NCI-H2107 treated with DMSO at 0.1 percent for 48 hours (cell line): Measurements from ENCODE around the gene PTPN7.
"Not testable (repeated sequence)": the region's sequence is repeated elsewhere in the genome, so short reads cannot be mapped to it uniquely, and the experiment has no call there.

Experiments used
- DNase-seq: peaks from one replicate; lab custom pipeline; 2025; ENCODE audit not compliant: unreplicated experiment; lab: John Stamatoyannopoulos, UW

Gene PTPN7

DNA sequence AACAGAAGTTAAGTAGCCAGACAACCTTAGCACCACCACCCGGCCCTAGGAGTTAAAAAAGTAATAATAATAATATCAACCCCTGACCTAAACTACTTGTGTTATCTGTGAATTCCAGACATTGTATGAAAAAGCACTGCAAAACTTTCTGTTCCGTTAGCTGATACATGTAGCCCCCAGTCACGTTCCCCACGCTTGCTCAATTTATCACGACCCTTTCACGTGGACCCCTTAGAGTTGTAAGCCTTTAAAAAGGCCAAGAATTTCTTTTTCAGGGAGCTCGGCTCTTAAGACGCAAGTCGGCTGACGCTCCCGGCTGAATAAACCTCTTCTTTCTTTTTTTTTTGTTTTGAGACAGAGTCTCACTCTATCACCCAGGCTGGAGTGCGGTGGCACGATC, 6.7 kb upstream of the PTPN7 start:
- DNase-seq: not testable (repeated sequence)

DNA sequence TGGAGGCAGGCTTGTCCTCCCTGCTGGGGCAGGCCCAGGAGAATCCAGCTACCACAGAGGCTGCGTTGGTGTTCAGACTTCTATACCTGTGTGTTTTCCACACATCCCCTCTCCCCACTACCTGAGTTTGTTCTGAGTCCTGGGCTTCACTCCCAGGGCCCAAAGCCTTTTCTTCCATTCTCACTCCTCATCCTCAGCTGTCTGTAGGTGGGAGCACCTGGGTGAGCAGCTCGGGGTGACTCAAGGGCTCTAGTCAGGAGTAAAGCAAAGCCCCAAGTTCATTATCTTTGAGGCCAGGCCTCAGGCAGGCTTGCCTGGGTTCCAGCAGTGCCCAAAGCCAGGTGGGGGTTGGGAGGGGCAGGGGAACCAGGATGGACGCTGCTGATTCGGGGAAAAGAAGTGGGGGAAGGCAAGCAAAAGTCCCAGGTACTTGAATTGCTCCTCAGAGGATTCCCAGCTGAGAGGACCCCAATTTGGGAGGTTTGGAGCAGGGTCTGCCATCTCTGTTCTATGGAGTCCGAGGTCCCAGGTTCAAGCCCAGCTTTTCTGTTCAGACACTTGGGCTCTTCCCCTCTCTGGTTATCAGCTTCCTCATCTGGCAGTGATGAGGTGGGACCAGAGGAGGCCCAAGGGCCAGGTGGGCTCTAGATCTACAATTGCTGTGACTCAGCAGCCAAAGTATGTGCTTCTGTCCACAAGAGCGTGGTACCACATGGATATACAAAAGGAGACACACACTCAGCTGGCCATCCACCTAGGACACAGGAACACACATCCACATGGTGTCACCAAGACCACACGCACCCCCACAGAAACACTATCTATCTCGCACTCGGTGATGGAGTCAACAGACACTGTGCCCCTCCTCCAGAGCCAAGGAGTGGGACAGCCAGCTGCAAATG, 5.8 kb upstream of the PTPN7 start:
- DNase-seq: no peak

DNA sequence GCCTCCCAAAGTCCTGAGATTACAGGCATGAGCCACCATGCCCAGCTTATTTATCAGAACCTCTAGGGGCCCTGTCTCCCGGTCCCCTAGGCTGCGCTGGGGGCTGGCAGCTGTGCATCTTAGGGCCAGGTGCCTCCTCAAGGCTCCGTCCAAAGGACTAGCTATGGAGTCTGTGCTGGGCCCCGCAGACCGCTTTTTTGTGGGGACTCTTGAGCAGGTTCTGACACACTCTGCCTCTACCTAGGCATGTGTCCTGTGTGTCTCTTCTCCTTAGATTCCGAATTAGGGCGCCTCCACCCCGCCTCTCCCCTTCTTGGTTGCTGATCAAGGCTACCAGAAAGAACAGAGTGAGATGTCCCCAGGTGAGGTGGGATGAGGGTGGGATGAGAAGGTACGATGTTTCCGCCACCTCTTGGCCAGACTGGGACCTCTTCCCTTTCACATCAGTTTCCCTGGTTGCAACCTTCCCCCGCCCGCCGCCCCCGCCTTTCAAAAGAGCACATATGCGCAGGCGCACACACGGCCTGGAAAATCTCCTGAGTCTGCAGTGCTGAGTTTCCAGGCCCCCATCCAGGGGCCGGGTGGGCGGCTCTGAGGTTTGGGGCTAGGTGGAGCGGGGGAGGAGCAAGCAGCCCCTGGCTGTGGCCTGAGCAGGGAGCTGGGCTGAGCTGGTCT, 5.0 kb upstream of the PTPN7 start:
- no peak for DNase-seq

DNA sequence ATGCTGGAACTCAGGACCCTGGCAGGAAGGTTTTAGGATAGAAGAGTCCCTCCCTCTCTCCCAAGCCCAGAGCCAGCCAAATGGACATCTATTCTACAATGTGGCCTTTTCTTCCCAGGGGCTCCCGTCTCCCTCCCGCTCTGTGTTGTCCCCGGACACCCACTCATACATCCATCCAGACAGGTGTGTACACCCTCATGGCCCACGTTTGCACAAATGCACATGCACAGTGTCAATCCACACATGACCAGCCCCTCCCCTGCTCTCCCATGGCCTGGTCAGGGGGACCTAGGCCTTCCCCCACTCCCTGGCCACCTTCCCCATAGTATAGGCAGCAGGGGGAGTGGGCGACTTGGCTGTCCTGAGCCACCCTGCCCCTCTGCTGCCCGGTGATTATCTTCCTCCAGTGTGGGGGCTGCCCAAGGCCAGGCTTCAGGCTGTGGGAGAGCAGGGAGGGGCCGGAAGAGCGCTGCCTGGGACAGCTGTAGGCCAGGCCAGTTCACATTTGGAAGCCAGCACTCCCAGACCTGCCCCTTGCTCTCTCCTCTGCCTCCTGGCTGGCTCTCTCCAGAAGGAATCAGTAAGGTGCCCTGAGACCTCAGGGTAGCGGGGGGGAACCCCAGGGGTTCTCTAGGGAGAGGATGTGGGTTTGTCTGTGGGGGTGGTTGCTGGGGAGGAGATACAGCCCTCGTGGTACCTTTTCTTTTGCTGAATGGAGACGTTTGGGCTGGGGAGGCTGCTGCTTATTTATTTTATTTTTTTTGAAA, 4.1 kb upstream of the PTPN7 start:
- no peak for DNase-seq

DNA sequence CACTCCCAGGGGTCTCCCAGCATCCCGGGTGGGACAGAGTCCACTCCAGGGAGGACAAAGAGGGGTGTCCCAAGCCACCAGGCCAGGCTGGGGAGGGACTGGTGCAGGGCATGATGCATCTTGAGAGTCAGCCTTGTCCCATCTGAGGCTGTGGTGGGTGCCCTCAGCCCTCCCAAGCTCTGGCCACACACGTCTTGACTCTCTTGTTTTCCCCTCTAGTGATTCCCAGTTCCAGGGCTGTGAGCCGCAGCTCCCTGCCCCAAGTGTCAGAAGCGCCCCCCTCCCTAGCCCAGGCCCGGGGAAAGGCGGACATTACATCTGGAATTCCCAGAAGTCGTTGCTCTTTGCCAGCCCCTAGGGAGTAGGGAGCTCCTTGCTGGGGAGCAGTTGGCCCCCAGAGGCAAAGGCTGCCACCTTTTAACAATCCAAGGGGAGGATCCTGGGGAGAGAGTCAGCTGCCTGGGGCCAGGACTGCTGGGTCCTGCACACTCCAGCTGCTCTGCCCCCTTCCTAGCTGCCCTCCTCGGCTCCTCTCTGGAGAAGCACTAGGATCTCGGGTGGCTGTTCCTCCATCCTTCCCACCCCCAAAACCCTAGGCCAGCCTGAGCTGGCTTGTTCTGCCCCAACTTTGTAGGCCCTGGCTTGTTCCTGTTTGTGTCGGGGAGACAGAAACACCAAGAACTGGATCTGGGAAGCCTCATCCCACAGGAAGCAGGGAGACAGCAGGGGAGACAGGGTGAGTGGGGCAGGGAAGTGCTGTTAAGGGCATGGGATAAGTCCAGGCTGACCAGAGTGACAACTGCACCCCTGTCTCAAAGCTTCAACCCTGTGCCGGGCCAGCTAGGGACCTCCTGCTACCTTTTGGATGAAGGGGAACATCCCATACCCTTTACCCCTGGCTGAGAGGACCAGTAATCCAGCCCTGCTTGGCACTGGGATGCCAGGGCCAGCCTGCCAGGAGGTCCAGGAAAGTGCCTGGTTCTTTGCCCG, 3.2 kb upstream of the PTPN7 start:
- DNase-seq: no peak

- no peak for DNase-seq
Observed at GRCh38 chr1:202162418-202163280, 2.2 kb upstream of the PTPN7 start.

DNA sequence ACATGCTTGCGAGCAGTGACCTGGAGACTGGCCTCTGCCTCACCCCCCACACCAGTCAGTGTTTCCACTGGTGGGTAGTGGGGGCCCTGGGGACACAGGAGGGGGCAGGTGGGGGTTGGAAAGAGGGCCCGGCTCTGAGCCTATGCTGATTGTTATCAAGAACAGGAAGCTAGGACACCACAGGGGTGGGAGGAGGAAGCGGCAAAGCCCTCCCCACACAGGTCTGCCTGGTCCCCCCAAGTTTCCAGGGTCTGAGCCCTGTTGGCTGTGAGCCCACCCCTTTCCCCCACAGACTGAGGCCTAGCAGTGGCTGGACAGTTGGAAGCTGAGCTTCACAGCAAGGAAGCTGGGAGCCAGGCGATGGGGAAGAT, 1.6 kb upstream of the PTPN7 start:
- DNase-seq: no peak

DNA sequence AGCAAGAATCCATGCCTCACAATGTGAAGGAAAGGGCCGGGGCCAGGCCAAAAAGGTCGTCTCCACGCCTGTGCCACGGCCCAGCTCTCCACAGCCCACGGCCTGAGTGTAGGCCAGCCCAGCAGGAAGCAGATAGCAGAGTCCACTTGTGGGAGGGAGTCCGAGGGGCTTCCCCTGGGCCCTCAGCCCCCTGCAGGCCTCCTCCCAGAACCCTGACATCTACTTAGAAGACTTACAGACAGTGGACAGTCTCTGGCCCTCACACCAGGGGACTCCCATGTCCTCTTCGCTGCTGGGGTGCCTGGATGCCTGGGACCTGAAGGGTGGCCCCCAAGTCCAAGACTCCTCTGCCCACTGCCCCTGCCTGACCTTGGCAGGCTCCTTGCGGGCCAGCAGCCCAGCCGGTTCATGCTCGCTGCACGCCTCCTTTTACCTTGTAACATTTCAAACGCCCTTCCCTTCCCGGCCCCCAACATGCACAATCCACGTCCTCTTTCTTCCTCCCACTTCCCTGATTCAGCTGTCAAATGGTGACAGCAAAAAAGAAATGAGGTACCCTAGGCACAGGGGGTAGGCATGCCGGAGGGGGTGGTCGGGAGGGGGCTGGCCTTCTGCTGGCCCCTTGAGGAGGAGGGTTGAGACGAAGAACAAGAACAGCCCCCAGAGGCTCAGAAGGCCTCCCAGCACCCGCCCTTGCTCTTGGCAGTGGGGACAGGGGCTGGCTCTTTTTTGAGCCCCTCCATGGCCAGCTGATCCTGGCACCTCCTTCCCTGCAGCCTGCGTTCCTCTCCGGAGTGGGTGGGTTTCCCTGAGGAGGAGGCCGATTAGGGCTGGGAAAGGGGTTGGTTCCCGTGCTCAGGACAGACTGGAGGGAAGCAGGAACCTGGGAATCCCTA, 997 bp upstream of the PTPN7 start:
- no peak for DNase-seq

DNA sequence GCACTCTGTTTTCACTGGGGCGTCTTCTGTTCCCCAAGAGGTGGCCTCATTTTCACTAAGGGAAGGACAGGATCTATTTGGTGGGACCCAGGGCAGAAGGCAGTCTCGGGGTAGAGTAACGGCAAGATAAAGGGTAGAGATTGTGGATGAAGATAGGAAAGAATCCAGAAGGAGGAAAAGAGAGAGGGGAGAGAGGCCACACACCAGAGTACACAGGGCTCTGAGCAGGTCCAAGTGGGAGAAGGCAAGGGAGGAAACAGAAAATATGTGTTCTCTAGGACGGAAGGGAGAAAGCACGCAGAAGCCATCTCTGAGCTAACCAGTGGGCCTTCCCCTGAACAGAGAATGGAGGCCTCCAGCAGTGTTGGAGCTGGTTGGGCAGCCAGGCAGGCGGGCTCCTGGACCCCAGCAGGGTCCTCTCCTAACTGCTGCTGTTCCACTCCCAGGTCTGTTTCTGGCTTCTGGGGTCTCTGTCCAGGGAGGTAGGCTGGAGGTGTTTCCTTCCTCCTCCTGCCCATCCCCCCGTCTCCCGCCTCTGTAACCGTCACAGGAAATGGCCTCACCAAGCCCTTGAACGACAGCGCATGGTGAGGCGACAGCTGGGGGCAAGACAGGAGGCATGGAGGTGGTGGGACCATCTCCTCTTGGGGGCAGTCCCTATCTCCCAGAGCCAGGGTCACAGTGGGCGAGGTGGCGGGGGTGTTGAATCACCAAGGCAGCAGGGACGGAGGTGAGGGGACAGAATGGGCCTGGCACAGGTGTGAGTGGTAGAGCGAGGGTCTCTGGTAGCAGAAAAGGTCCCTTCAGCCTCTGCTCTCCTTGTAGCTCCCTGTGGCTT, 649 bp downstream of the PTPN7 start:
- DNase-seq: no peak

DNA sequence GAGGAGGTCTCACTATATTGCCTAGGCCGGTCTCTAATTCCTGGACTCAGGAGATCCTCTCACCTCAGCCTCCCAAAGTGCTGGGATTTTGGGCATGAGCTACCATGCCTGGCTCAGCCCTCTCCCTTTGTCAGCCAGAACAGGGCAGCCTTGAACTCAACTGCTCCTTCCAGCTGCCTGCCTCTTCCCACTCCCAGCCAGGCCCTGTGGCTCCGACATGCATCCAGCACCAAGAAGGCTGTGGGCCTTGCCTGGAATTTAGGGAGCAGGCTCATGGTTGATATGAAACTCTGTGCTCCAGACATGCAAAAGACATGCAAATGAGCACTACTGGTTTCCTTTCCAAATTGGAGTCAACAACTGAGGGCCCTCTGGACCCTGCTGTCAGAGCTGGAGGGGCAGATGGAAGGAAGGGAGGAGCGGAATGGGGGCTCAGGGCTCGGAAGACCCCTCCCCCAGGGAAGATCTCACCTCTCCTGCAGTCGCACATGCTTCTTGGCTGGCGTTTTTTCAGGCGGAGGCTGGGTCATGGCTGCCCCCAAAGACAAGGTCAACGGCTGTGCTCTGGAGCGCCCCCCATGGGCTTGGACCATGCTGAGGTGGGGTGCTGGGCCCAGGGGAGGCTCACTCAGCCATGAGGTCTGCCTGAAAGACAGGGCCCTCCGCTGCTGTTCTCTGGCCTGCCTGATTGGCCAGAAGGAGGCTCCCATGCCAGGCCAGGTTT, 1.4 kb downstream of the PTPN7 start:
- DNase-seq: no peak

- DNase-seq: no peak
Observed at GRCh38 chr1:202157945-202158344, 2.5 kb downstream of the PTPN7 start.

- no peak for DNase-seq
Observed at GRCh38 chr1:202156590-202156989, 3.8 kb downstream of the PTPN7 start.

DNA sequence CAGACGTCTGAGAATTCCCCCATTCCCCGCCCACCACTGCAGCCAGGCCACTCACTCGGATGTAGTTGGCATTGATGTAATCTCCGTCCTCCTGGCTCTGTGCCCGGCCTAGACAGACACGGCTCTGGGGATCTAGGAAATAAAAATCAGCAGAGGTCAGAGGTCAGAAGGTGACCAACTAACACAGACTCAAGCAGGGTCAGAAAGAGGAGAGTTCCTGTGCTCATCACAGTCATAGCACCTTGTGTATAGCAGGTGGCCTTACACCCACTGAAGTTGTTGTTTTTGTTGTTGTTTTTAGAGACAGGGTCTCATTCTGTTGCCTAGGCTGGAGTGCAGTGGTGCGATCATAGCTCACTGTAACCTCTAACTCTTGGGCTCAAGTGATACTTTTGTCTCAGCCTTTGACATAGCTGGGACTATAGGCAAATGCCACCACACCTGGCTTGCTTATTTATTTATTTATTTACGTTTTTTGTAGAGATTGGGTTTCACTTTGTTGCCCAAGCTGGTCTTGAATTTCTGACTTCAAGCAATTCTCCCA, 4.9 kb downstream of the PTPN7 start:
- no peak for DNase-seq

DNA sequence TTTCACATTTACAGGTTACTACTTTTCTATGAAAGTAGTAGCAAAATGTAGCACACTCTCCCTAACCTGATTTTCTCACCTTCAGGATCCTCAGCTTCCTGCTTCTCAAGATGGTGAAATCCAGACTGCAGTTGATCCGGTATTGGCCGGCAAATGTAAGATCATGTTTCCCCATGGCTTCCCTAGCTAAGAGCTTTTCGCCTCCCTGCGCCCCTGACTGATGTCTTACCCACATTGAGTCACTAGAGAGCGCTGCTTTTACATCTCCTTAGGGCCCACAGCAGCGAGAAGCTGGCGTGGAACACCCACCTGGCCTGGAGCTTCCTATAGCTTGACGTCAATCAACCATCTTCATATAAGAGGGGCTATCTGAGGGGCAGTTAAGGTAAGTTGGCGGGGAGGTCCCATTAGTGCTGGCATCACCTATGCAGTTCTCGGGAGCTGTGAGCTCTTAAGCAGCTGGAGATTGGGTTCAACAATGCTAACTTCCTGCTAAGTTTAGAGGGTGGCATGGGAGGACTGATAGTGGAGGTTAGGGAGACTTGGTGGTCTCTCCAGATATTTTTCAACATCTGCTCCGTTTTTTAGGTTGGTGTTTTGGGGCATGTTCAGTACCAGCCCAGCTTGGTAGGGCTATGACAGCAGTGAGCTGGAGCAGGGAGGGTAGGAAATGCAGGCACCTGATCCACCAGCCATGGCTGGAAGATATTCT, 5.5 kb downstream of the PTPN7 start:
- peak; percentile 91 for DNase-seq

DNA sequence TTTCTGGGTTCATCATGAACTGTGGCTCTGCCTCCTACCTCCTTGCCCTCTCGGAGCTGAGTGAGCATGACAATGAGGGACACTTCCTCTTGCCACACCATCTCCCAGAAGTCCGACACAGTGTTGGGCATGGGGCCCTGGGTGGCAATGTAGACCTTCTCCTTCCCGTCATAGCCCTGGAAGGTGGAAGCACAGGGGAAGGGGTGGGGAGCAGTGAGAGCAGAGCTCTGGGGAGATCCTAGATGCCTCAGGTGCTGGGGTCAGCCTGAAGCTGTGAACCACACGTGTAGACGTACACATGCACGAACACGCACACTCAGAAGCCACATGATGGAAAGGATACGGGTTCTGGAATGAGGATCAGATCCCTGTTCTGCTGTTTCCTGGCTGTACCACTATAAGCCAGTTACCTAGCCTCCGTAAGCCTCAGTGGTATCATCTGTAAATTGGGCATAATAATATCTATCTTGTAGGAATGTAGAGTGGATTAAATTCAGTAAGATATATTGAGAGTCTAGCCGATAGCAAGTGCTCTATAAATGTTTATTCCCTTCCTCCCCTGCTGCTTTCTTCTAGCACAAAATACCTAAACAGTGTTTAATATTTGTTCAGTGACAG, 6.1 kb downstream of the PTPN7 start:
- no peak for DNase-seq

- DNase-seq: no peak
Observed at GRCh38 chr1:202153284-202153683, 7.1 kb downstream of the PTPN7 start.
